SK-N-SH (cell line): Measurements from ENCODE around the gene C17orf100. TPM values are rescaled to one million over a fixed set of nuclear protein-coding genes. Genes with fewer than 3 reads are reported as not detected.

ENCODE experiments used
- CTCF ChIA-PET: fragments of 300-600, 350-600 bp; formaldehyde crosslinking; extraction: SDS; loops from one replicate; lab custom pipeline; 2021; lab: Yijun Ruan, JAX
- POLR2A ChIA-PET: fragments of 350-600 bp; sonication (Branson Sonifier 250); formaldehyde crosslinking; extraction: SDS; loops from one replicate; lab custom pipeline; 2020; ENCODE audit warnings: antibody characterized with exemption, inconsistent platforms; lab: Yijun Ruan, JAX
- DNase-seq: peaks from one replicate; pipeline ENCODE4 v3.0.0; 2012
- H2AFZ ChIP-seq: fragments of 200-600 bp; sonication (generic); 2 replicates; pipeline ENCODE4 v1.8.1; 2016; ENCODE audit warnings: antibody characterized with exemption, mild to moderate bottlenecking, low read depth
- H3F3A ChIP-seq: fragments of 200-600 bp; sonication (generic); replicated peaks from 2 replicates; pipeline ENCODE3; 2016; ENCODE audit warnings: antibody characterized with exemption, mild to moderate bottlenecking; ENCODE audit not compliant: insufficient read depth
- H3K27ac ChIP-seq, 2 experiments: fragments of 200-500 bp in 1 of 2; fragments of 200-600 bp in 1 of 2; sonication (Bioruptor generic) in 1 of 2; sonication (generic), shearing (Covaris generic) in 1 of 2; 2 replicates each; pipeline versions ENCODE4 v1.5.1 to v1.6.1; 2014 to 2016; ENCODE audit warnings: low read depth in 2 of 2, inconsistent platforms in 1 of 2, low read length in 1 of 2, mild to moderate bottlenecking in 1 of 2, mixed read lengths in 1 of 2
- H3K27me3 ChIP-seq: fragments of 200-600 bp; sonication (generic), shearing (Covaris generic); 2 replicates; pipeline ENCODE4 v1.6.1; 2016; ENCODE audit warnings: mixed run types; ENCODE audit not compliant: insufficient read depth
- H3K36me3 ChIP-seq, 2 experiments: fragments of 200-500 bp in 1 of 2; fragments of 200-600 bp in 1 of 2; sonication (Bioruptor generic) in 1 of 2; sonication (generic) in 1 of 2; replicated peaks in 1 of 2; 2 replicates each; pipeline versions ENCODE3 to v1.5.1; 2014 to 2016; ENCODE audit warnings: low read length in 1 of 2, mild to moderate bottlenecking in 1 of 2; ENCODE audit not compliant: insufficient read depth in 2 of 2, control insufficient read depth in 1 of 2
- H3K4me1 ChIP-seq, 2 experiments: fragments of 200-500 bp in 1 of 2; fragments of 200-600 bp in 1 of 2; sonication (Bioruptor generic) in 1 of 2; sonication (generic), shearing (Covaris generic) in 1 of 2; 2 replicates each; pipeline versions ENCODE4 v1.5.1 to v1.6.1; 2014 to 2016; ENCODE audit warnings: low read depth in 1 of 2, low read length in 1 of 2, mixed run types in 1 of 2; ENCODE audit not compliant: insufficient read depth in 2 of 2, control insufficient read depth in 1 of 2
- H3K4me2 ChIP-seq: fragments of 200-600 bp; sonication (generic), shearing (Covaris generic); 2 replicates; pipeline ENCODE4 v1.6.1; 2017; ENCODE audit warnings: mixed run types
- H3K4me3 ChIP-seq, 2 experiments: fragments of 200-500 bp in 1 of 2; fragments of 200-600 bp in 1 of 2; sonication (Bioruptor generic) in 1 of 2; sonication (generic), shearing (Covaris generic) in 1 of 2; 2 replicates each; pipeline versions ENCODE4 v1.5.1 to v1.8.1; 2014 to 2016; ENCODE audit warnings: low read depth in 2 of 2, inconsistent platforms in 1 of 2, low read length in 1 of 2, mild to moderate bottlenecking in 1 of 2, mixed read lengths in 1 of 2, moderate library complexity in 1 of 2
- H3K79me2 ChIP-seq: fragments of 200-600 bp; sonication (generic); 2 replicates; pipeline ENCODE4 v1.8.1; 2017; ENCODE audit warnings: mild to moderate bottlenecking; ENCODE audit not compliant: insufficient read depth
- H3K9ac ChIP-seq: fragments of 200-600 bp; sonication (generic); 2 replicates; pipeline ENCODE4 v1.6.1; 2017; ENCODE audit warnings: mixed run types
- H3K9me2 ChIP-seq: fragments of 200-600 bp; sonication (generic); 2 replicates; pipeline ENCODE4 v1.6.1; 2017; ENCODE audit warnings: mixed run types
- H3K9me3 ChIP-seq: fragments of 200-600 bp; sonication (generic); 2 replicates; pipeline ENCODE4 v1.6.1; 2017; ENCODE audit warnings: mixed run types, mild to moderate bottlenecking, moderate library complexity
- H4K20me1 ChIP-seq: fragments of 200-600 bp; sonication (generic); 2 replicates; pipeline ENCODE4 v1.6.1; 2017; ENCODE audit warnings: mild to moderate bottlenecking, mixed run types; ENCODE audit not compliant: insufficient read depth
- FOXM1 ChIP-seq: IDR thresholded peaks from 2 replicates; pipeline ENCODE4 v1.4.0; 2012; ENCODE audit warnings: low read depth, mild to moderate bottlenecking
- IRF3 ChIP-seq: fragments of 150-350 bp; IDR thresholded peaks from 2 replicates; pipeline ENCODE4 v1.6.1; 2016; ENCODE audit warnings: mild to moderate bottlenecking, low read depth, low read length
- MEF2A ChIP-seq: IDR thresholded peaks from 2 replicates; pipeline ENCODE4 v1.4.0; 2012; ENCODE audit warnings: low read depth, borderline replicate concordance
- REST ChIP-seq: IDR thresholded peaks from 2 replicates; pipeline ENCODE4 v1.6.1; 2012; ENCODE audit warnings: mild to moderate bottlenecking, low read depth, low read length, moderate library complexity
- TCF12 ChIP-seq: IDR thresholded peaks from 2 replicates; pipeline ENCODE4 v1.4.0; 2012
- TEAD4 ChIP-seq: IDR thresholded peaks from 2 replicates; pipeline ENCODE4 v1.4.0; 2012; ENCODE audit warnings: mild to moderate bottlenecking, borderline replicate concordance; ENCODE audit not compliant: insufficient read depth
- YY1 ChIP-seq: IDR thresholded peaks from 2 replicates; pipeline ENCODE4 v1.4.0; 2012; ENCODE audit warnings: low read depth, mild to moderate bottlenecking
- WGBS: methylation state at CpG from one replicate; pipeline ENCODE4 v1.1.6; 2017; ENCODE audit warnings: low lambda C conversion rate; 5-methylcytosine and 5-hydroxymethylcytosine counted together
- polyA plus RNA-seq, 3 experiments: library from polyadenylated mRNA; depleted of rRNA; stranded (reverse); fragments of >200 nt; gene quantifications; 2 replicates each; pipeline ENCODE4 v1.2.3, GENCODE V29; 2012
- TF ChIP-seq, protein P1 (sequence below): IDR thresholded peaks from 2 replicates; pipeline ENCODE4 v1.4.0; 2012; ENCODE audit warnings: low read depth, borderline replicate concordance

The C17orf100 gene
- polyA plus RNA-seq, 1 of the 3 experiments (the other 2 are of a cell fraction): 2.6 TPM

GRCh38 chr17:6695565-6695964 lies 44.0 kb downstream of the C17orf100 start:
- no peak overlapping the region for H2AFZ ChIP-seq
- no peaks in the 10 kb centered on the region for H3F3A ChIP-seq
- no peak overlapping the region for H3K27ac ChIP-seq
- no peaks in the 10 kb centered on the region for H3K79me2 ChIP-seq
- POLR2A ChIA-PET: no interaction called here
- no peaks in the 10 kb centered on the region for H4K20me1 ChIP-seq
- TF ChIP-seq FOXM1 (no peak), TCF12 (no peak)
- CTCF ChIA-PET: no interaction called here
- WGBS: 8% methylated on average over 10 of the region's 13 CpGs
- no peak overlapping the region for H3K4me2 ChIP-seq
- H3K9ac ChIP-seq: no peak overlapping the region
- no peak overlapping the region for H3K4me3 ChIP-seq
- no peaks in the 10 kb centered on the region for H3K9me2 ChIP-seq
- H3K27me3 ChIP-seq: peaks cover 77% of the 10 kb centered on the region
- H3K9me3 ChIP-seq: no peaks in the 10 kb centered on the region
- no peak for DNase-seq
- H3K36me3 ChIP-seq: no peaks in the 10 kb centered on the region
- no peaks in the 10 kb centered on the region for H3K4me1 ChIP-seq

DNA sequence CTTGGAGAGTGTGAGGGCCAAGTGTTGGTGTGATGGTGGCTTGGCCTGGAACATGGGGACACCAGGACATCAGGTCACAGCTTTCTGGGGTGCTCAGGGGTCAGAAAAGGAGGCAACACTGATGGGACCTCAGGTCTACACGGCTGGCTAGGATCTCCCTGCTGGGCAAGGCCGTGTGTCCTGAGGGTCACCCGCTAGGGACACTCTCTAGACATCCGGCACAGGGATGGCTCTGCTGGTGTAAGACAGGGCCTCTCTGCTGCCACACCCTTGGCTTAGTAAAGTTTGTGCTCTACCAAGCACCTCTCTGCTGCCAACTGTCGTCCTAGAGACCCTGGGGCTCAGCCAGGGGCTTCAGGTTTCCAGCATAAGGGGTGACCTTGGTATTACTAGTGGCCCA lies 45.3 kb downstream of the C17orf100 start:
- no peak for DNase-seq
- H3K4me3 ChIP-seq: no peak overlapping the region
- no peak overlapping the region for H3K4me2 ChIP-seq
- no peaks in the 10 kb centered on the region for H3K36me3 ChIP-seq
- H3F3A ChIP-seq: no peaks in the 10 kb centered on the region
- no peaks in the 10 kb centered on the region for H3K9me2 ChIP-seq
- CTCF ChIA-PET: no interaction called here
- WGBS: 0% methylated on average over 4 of the region's 5 CpGs
- POLR2A ChIA-PET: no interaction called here
- H3K9me3 ChIP-seq: no peaks in the 10 kb centered on the region
- no peak overlapping the region for H3K9ac ChIP-seq
- no peaks in the 10 kb centered on the region for H3K79me2 ChIP-seq
- H3K4me1 ChIP-seq: no peaks in the 10 kb centered on the region
- no peak overlapping the region for H3K27ac ChIP-seq
- peaks cover 68% of the 10 kb centered on the region for H3K27me3 ChIP-seq
- no peaks in the 10 kb centered on the region for H4K20me1 ChIP-seq
- no peak overlapping the region for H2AFZ ChIP-seq
- no peak for TF ChIP-seq MEF2A
- no peak for TF ChIP-seq IRF3
- no peak for TF ChIP-seq REST
- no peak for TF ChIP-seq YY1
- TF ChIP-seq TEAD4: no peak
- TF ChIP-seq, protein P1, sequence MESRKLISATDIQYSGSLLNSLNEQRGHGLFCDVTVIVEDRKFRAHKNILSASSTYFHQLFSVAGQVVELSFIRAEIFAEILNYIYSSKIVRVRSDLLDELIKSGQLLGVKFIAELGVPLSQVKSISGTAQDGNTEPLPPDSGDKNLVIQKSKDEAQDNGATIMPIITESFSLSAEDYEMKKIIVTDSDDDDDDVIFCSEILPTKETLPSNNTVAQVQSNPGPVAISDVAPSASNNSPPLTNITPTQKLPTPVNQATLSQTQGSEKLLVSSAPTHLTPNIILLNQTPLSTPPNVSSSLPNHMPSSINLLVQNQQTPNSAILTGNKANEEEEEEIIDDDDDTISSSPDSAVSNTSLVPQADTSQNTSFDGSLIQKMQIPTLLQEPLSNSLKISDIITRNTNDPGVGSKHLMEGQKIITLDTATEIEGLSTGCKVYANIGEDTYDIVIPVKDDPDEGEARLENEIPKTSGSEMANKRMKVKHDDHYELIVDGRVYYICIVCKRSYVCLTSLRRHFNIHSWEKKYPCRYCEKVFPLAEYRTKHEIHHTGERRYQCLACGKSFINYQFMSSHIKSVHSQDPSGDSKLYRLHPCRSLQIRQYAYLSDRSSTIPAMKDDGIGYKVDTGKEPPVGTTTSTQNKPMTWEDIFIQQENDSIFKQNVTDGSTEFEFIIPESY: no peak
